WTC11 (cell line): ENCODE measurements around the gene ADK. TPM values are rescaled to one million over a fixed set of nuclear protein-coding genes. Genes with fewer than 3 reads are reported as not detected.

Experiments
- ATAC-seq: fragments of 200-7000 bp; cut with Tn5 transposase; 2 replicates; pipeline ENCODE4 v1.10.0; 2021; ENCODE audit warnings: mild to moderate bottlenecking, moderate library complexity
- CTCF ChIA-PET: fragments of 300-600 bp; sonication (Branson Sonifier 250); formaldehyde crosslinking; loops from one replicate; lab custom pipeline; 2021; ENCODE audit warnings: antibody characterized with exemption; lab: Charles Lee
- POLR2A ChIA-PET: fragments of 350-600 bp; sonication (Branson Sonifier 250); formaldehyde crosslinking; loops from one replicate; lab custom pipeline; 2021; ENCODE audit warnings: antibody characterized with exemption; lab: Charles Lee
- DNase-seq: peaks from one replicate; pipeline ENCODE4 v3.0.0; 2021; ENCODE audit warnings: low spot score
- H3K27ac Mint-ChIP-seq: 2 replicates; pipeline ENCODE4 v1.8.0; 2021; ENCODE audit warnings: mixed read lengths
- H3K27me3 Mint-ChIP-seq: 2 replicates; pipeline ENCODE4 v1.8.0; 2021; ENCODE audit warnings: low read depth, mild to moderate bottlenecking, moderate library complexity, mixed read lengths
- H3K36me3 Mint-ChIP-seq: 2 replicates; pipeline ENCODE4 v1.8.0; 2021; ENCODE audit warnings: mixed read lengths
- H3K4me1 Mint-ChIP-seq: 2 replicates; pipeline ENCODE4 v1.8.0; 2022; ENCODE audit warnings: mixed read lengths
- H3K4me3 Mint-ChIP-seq: 2 replicates; pipeline ENCODE4 v1.8.0; 2021; ENCODE audit warnings: mild to moderate bottlenecking, moderate library complexity, mixed read lengths
- H3K9me3 Mint-ChIP-seq: 2 replicates; pipeline ENCODE4 v1.8.0; 2021; ENCODE audit warnings: mixed read lengths
- ARID4B ChIP-seq: sonication (generic); formaldehyde crosslinking; IDR thresholded peaks from 2 replicates; pipeline ENCODE4 v1.8.0; 2023; ENCODE audit warnings: missing genetic modification reagents, mild to moderate bottlenecking, borderline replicate concordance
- CBFB ChIP-seq: sonication (generic); formaldehyde crosslinking; IDR thresholded peaks from 2 replicates; pipeline ENCODE4 v1.8.1; 2022; ENCODE audit warnings: mild to moderate bottlenecking, low read depth, missing genetic modification reagents
- E2F4 ChIP-seq: sonication (generic); formaldehyde crosslinking; IDR thresholded peaks from 2 replicates; pipeline ENCODE4 v1.8.1; 2022; ENCODE audit warnings: low read depth, mild to moderate bottlenecking, moderate library complexity, missing genetic modification reagents, borderline replicate concordance
- ETV6 ChIP-seq: sonication (generic); formaldehyde crosslinking; IDR thresholded peaks from 2 replicates; pipeline ENCODE4 v1.8.1; 2022; ENCODE audit warnings: mild to moderate bottlenecking, missing genetic modification reagents
- IRF1 ChIP-seq: sonication (generic); formaldehyde crosslinking; IDR thresholded peaks from 2 replicates; pipeline ENCODE4 v1.8.0; 2023; ENCODE audit warnings: missing genetic modification reagents
- JUN ChIP-seq: sonication (generic); formaldehyde crosslinking; IDR thresholded peaks from 2 replicates; pipeline ENCODE4 v1.8.0; 2023; ENCODE audit warnings: mild to moderate bottlenecking, missing genetic modification reagents
- MLX ChIP-seq: sonication (generic); formaldehyde crosslinking; IDR thresholded peaks from 2 replicates; pipeline ENCODE4 v1.8.1; 2023; ENCODE audit warnings: mild to moderate bottlenecking, missing genetic modification reagents, moderate library complexity
- NR2C2 ChIP-seq: sonication (generic); formaldehyde crosslinking; IDR thresholded peaks from 2 replicates; pipeline ENCODE4 v1.8.0; 2022; ENCODE audit warnings: mild to moderate bottlenecking, missing genetic modification reagents
- PREB ChIP-seq: sonication (generic); formaldehyde crosslinking; IDR thresholded peaks from 2 replicates; pipeline ENCODE4 v1.8.1; 2022; ENCODE audit warnings: mild to moderate bottlenecking, missing genetic modification reagents, moderate library complexity, borderline replicate concordance
- SP1 ChIP-seq: sonication (generic); formaldehyde crosslinking; conservative IDR thresholded peaks from 2 replicates; pipeline ENCODE4 v1.8.1; 2022; ENCODE audit warnings: missing genetic modification reagents
- STAT6 ChIP-seq: sonication (generic); formaldehyde crosslinking; conservative IDR thresholded peaks from 2 replicates; pipeline ENCODE4 v1.8.1; 2023; ENCODE audit warnings: mild to moderate bottlenecking, low read depth, missing genetic modification reagents, moderate library complexity
- TCF7 ChIP-seq: sonication (generic); formaldehyde crosslinking; IDR thresholded peaks from 2 replicates; pipeline ENCODE4 v1.8.0; 2022; ENCODE audit warnings: mild to moderate bottlenecking, low read depth, missing genetic modification reagents, moderate library complexity
- ZBTB21 ChIP-seq: sonication (generic); formaldehyde crosslinking; IDR thresholded peaks from 2 replicates; pipeline ENCODE4 v1.8.1; 2023; ENCODE audit warnings: mild to moderate bottlenecking, missing genetic modification reagents, borderline replicate concordance
- ZNF121 ChIP-seq: sonication (generic); formaldehyde crosslinking; IDR thresholded peaks from 2 replicates; pipeline ENCODE4 v1.8.0; 2023; ENCODE audit warnings: missing genetic modification reagents
- ZNF138 ChIP-seq: sonication (generic); formaldehyde crosslinking; conservative IDR thresholded peaks from 2 replicates; pipeline ENCODE4 v1.8.1; 2022; ENCODE audit warnings: mild to moderate bottlenecking, moderate library complexity, missing genetic modification reagents
- ZNF232 ChIP-seq: sonication (generic); formaldehyde crosslinking; IDR thresholded peaks from 2 replicates; pipeline ENCODE4 v1.8.0; 2022; ENCODE audit warnings: mild to moderate bottlenecking, missing genetic modification reagents
- ZNF416 ChIP-seq: fragments of 250-450 bp; sonication (Bioruptor Pico); IDR thresholded peaks from 2 replicates; pipeline ENCODE4 v1.9.0; 2021; ENCODE audit warnings: mild to moderate bottlenecking, inconsistent platforms
- ZNF532 ChIP-seq: fragments of 250-450 bp; sonication (Bioruptor Pico); IDR thresholded peaks from 2 replicates; pipeline ENCODE4 v1.9.0; 2021; ENCODE audit warnings: mild to moderate bottlenecking, borderline replicate concordance
- total RNA-seq: library from RNA; stranded (reverse); gene quantifications from 3 replicates; pipeline ENCODE4 v1.2.3, GENCODE V29; 2021

ADK gene
- total RNA-seq, 1 experiment from 2014 or later, result 32.7 TPM

- H3K9me3 Mint-ChIP-seq, result no peaks in the 10 kb centered on the region
- DNase-seq (no peak), ATAC-seq (no peak)
- H3K36me3 Mint-ChIP-seq, result no peaks in the 10 kb centered on the region
- ChIA-PET CTCF (no interaction called here), POLR2A (no interaction called here)
- peaks cover 31% of the 10 kb centered on the region for H3K4me1 Mint-ChIP-seq
- no peak for TF ChIP-seq ZNF232 (CRISPR knock-in tag)
- no peak for TF ChIP-seq ZNF416 (CRISPR knock-in tag)
- no peak for TF ChIP-seq ZNF532 (CRISPR knock-in tag)
- no peak for TF ChIP-seq E2F4
- TF ChIP-seq ZNF121 (CRISPR knock-in tag), result no peak
- TF ChIP-seq CBFB (CRISPR knock-in tag), result no peak
- TF ChIP-seq SP1 (CRISPR knock-in tag), result no peak
- no peak for TF ChIP-seq STAT6
- no peak for TF ChIP-seq NR2C2 (CRISPR knock-in tag)
- TF ChIP-seq JUN (CRISPR knock-in tag), result no peak
- no peak for TF ChIP-seq ARID4B
- no peak for TF ChIP-seq IRF1 (CRISPR knock-in tag)
- no peak for TF ChIP-seq ZNF138 (CRISPR knock-in tag)
- no peak for TF ChIP-seq PREB
- no peak for TF ChIP-seq ZBTB21
- no peak for TF ChIP-seq ETV6
- no peak for TF ChIP-seq MLX (CRISPR knock-in tag)
- no peak for TF ChIP-seq TCF7 (CRISPR knock-in tag)
- no peak overlapping the region for H3K27ac Mint-ChIP-seq
- no peak overlapping the region for H3K4me3 Mint-ChIP-seq
- H3K27me3 Mint-ChIP-seq, result no peaks in the 10 kb centered on the region
Measured at GRCh38 chr10:74612195-74612594, 461.2 kb downstream of the ADK start.
